ENCODE results near the gene MEIS2. TPM values are rescaled to one million over a fixed set of nuclear protein-coding genes. Genes with fewer than 3 reads are reported as not detected.
"Not testable (repeated sequence)": the region's sequence is repeated elsewhere in the genome, so short reads cannot be mapped to it uniquely, and the experiment has no call there.

MEIS2 gene
- total RNA-seq, 1 donor from 2014 or later: 53.1 TPM

DNA sequence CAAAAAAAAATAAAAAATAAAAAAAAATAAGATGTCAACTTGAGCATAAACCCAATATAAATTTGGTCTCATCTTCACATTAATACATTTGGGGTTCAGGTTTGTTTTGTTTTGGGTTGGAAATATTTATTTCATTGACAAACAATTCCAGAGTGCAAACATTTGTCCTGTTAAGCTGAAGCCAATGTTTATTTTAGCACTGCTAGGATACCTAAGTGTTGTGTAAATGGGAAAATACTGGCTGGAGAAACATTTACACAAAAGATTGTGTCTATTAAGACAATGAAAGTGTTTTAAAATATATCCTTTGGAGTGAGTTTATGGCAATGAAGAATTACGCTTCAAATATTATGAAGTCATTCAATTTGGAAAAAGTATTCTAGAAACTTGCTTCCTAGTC lies 91.1 kb downstream of the MEIS2 start:
- DNase-seq (ENCODE audit: low read depth, low spot score): no peak

DNA sequence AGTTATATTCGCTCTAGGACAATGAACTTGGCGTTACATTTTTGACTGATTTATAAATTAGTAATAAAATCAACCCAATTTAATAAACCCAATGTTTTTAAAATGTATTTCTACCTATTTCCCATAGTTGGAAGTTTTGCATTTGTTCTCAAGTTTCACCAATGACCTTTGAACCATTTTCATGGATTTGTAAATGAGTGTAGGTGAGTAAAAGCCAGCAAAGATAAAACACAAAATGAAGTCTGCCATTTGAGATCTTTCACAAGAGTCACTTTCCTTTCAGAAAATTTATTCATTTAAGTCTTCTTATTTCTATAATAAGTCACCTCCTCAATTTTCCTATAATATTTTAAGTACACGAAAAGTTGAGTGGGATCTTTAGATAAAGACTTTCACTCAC lies 92.1 kb downstream of the MEIS2 start:
- DNase-seq (ENCODE audit: low read depth, low spot score): no peak

DNA sequence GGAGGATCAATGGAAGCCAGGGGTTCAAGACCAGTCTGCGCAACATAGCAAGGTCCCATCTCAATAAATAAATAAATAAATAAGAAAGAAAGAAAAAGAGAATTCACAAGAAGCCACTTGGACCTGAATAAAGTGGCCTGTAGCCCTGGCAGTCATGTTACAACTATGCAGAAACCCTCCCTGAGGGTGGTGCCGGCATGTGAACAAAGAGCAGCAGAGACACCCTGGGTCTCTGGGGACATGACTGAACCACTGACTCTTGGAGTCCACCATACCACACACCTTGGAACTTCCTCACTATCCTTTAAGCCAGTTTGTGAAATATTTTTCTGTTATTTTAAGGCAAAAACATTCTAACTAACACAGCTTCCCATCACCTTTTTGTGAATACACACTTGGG lies 93.0 kb downstream of the MEIS2 start:
- DNase-seq (ENCODE audit: low read depth, low spot score): no peak

DNA sequence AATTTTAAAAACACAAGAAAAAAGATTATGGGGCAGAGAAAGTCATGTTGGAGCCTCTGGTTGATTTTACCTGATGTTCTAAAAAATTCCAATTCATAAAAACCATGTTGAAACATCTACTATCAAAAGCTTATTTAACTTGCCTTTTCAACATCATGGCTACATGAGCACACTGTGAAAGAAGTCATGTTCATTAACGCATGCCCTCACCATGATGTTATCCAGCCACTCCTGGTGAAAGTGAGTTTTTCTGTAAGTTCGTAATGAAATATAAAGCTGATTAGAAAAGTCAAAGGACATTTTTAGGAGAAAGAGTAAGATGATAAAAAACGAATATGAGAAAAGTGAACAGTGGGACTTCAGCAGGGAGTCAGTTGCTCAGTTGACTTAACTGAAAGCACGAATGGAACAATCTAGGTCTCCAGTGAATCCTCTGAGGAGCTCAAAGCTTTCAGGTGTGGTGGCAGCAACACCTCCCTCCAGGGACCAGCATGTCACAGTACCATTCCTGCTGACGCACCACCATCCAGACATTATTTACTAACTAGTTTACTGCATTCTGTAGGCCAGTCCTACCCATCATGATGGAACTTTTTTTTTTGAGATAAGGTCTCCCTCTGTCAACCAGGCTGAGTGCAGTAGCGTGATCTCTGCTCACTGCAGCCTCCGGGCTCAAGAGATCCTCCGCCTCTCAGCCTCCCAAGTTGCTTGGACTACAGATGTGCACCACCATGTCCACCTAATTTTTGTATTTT lies 95.2 kb downstream of the MEIS2 start:
- DNase-seq (ENCODE audit: low read depth, low spot score): no peak

DNA sequence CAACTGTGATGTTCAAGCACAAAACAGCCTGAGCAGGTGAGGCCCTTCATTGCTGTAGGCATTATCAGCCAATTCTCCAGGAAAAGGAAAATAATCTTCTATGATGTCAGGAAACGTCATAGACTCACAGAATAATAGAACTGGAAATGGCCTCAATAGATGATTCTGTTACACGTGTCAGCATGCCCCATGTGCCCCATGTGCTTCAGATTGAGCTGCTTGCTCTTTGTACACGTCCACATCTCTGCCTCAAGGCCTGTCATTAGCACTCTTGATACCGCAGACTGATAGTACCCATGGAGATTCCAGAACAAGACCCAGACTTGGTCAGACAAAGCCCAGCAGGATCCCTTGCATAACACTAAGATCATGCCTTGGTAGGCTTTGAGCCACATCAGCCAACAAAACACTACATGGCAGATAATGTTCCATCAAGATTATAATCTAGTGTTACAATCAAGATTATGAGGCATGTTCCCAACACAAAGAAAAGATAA lies 95.9 kb downstream of the MEIS2 start:
- no peak for DNase-seq (ENCODE audit: low read depth, low spot score)

DNA sequence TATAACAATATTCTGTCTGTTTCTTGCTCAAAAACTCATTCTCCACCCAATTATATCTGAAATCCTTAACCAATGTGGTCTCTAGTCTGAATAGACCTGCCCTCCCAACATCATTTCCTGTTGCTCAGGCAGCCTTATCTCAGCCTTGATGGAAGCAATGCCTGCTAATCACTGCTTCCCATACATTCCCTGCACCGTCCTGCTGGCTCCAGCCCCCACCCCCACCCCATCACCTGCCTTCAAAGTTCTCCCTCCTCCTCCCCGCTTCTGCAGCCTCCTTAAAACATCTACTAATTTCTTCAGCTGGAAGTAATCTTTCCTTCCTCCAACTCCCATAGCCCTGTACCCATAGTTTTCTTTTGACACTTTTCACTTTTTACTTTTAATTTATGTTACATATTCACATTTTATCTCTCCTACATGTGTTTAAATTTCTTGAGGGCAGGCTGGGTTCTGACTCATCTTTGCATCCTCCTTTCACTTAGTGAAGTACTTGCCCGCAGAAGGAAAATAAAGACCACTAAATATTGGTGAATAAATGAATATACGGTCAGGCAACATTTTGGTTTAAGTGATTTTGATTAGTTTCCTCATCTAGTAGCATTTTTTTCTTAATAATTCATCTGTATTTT lies 98.2 kb downstream of the MEIS2 start:
- no peak for DNase-seq (ENCODE audit: low read depth, low spot score)

DNA sequence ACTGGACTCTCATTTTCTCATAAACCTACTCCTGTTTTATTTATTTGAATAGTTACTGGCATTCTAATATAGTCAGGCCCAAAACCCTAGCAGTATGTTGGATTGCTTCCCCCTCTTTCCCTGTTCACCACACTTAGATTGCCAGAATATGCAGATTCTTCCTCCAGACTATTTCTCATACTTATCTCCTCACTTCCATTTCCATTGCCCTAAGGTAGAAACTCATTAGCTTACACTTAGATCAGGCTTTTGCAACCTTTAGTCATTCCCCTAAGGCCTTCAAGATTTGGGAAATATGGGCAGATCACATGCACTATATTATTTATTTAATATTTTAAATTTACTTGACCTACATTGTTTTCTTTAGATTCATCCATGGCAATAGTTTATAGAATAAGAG lies 98.9 kb downstream of the MEIS2 start:
- DNase-seq (ENCODE audit: low read depth, low spot score): no peak

DNA sequence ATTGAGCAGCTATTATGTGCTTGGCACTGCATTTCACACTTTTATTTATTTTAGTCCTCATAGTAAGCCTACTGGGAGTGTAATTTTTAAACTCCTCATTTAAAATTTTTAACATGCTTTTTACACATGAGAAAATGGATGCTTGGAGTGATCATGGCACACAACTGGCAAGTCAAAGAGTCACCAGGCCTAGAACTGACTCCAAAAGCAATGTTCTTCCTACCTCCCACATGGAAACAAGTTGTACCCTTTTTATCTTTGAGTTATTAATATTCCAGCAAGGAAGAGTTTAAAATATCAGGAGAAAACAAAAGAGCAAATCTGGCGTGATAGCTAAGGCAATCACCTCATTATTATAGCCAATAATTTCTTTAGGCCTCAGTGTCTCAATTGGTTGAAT lies 100.6 kb downstream of the MEIS2 start:
- DNase-seq (ENCODE audit: low read depth, low spot score): no peak

DNA sequence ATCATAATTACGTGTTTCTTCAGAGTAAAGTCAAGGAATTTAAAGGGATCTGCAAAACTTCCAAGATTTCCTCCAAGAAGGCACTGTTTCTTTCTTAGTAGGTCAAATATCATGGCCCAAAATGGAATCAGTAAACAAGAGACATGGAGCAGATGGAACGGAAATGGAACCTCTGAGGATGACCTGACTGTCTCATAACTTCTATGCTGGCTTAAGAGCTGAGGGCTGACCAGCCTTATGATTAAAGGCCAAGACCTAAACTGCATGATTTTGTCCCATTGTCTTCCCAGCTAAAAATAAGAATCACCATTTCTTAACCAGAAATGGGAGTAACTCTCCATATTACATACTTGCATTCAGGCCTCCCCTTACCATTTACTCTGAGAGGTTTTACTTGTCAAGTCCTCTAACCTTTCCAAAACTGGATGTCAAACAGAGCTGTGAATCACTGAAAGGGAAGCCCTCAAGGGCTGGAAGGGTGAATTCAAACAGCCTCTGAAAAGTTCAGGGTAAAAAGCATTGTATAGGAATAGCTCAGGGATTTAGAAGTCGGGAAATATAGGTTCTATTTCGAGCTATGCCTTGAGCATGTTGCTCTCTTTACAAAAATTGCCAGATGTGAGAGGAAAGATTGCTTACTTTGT lies 103.7 kb downstream of the MEIS2 start:
- no peak for DNase-seq (ENCODE audit: low read depth, low spot score)

DNA sequence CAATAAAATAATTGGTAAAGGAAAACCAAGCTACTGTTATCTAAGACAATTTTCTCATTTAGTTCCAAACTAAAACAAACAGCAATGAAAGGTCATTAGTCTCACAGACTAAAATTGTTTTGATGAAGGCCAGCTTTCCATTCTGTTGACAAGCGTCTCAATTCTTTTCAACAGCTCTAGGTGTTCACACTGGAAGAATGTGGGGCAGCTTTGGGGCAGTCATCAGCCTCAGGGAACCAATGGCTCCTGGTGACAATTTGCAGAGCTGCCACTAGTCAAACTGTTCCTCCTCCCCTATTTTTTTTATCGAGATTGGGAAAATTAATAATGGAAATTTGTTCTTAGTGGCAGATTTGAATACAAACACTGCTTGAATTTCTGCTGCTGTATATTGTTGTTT lies 104.2 kb downstream of the MEIS2 start:
- DNase-seq (ENCODE audit: low read depth, low spot score): no peak

DNA sequence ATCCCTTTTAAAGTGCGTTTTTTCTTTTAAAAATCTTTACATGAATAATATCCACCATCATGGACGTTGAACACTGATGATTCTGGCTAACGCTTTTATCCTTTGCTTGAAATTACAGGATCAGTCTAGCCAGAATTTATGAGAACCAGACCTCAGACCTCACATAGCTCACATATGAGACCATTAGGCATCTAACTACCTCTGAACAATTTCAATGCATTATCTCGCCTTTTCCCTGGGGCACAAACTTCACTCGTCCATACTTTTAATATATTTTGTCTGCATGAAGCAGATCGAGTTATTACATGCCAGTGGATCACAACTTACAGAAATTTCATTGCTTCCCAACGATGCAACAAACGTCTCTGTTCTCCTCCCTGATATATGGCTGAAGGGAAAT lies 105.6 kb downstream of the MEIS2 start:
- DNase-seq (ENCODE audit: low read depth, low spot score): no peak

DNA sequence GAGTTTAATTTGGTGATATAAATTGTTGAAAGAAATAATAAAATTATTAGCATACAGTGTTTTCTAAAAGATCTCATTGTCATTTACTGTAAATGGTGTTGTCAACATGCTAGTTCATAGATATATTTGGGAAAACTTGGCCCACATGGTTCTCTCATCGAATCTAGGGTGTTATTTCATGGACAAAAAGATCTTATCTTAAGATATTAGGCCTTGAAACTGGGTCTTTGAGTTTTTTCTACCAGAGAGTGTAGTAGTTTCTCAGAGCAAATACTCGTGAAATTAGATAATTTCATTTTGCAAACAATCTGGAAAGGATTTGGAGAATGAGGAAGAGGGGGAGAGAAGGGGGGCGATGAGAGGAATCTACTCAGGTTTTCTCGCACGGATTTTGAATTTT lies 107.9 kb downstream of the MEIS2 start:
- no peak for DNase-seq (ENCODE audit: low read depth, low spot score)

DNA sequence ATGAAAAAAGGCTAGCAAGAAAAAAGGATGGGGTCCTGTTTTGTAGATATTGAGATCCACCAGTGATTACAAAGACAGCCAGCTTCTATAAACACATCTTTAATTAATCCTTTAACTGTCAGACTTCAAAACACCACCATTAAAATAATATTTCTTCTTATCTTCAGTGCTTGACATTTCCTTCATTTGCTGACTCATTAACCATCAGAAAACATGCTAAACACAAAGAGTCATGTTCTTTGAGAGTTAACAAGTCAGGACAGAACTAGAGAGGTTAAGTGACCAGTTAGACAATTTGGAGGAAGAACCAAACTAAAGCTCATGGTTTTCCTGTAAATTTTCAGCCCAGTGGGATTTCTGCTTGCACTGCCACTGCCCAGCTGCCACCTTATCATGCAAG lies 111.4 kb downstream of the MEIS2 start:
- DNase-seq (ENCODE audit: low read depth, low spot score): no peak

DNA sequence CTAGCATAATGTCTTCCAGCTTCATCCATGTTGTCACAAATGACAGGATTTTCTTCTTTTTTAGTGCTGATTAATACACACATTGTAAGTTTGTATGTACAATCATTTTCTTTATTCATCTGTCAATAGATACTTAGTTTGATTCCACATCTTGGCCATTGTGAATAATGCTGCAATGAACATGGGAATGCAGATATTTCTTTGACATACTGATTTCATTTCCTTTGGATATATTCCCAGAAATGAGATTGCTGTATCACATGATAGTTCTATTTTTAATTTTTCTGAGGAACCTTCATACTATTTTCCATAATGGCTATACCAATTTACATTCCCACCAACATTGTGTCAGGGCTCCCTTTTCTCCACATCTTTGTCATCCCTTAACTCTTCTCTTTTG lies 117.9 kb downstream of the MEIS2 start:
- DNase-seq (ENCODE audit: low read depth, low spot score): no peak

DNA sequence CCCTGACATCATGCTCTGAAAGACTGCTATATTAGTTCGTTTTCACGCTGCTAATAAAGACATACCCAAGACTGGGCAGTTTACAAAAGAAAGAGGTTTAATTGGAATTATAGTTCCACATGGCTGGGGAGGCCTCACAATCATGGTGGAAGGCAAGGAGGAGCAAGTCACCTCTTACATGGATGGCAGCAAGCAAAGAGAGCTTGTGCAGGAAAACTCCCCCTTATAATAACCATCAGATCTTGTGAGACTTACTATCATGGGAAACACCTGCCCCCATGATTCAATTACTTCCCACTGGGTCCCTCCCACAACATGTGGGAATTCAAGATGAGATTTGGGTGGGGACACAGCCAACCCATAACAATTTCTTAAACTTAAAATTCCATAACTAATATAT lies 120.1 kb downstream of the MEIS2 start:
- not testable (repeated sequence) for DNase-seq (ENCODE audit: low read depth, low spot score)

DNA sequence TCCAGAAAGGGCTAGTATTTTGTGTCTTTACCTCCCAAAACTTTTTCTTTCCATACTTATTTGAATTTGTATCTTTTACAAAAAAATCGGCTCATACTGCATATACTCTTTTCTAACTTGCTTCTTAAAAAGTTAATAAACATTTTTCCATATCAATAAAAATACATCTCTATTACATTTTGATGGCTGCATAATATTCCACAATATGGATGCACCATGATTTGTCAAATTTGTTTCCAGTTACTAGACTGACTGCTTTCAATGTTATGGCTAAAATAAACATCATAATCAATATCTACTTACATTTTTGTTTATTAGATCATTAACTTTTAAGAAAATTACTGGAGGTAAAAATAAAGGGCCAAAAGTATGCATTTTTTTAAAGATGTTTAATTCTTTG lies 121.7 kb downstream of the MEIS2 start:
- DNase-seq (ENCODE audit: low read depth, low spot score): no peak

DNA sequence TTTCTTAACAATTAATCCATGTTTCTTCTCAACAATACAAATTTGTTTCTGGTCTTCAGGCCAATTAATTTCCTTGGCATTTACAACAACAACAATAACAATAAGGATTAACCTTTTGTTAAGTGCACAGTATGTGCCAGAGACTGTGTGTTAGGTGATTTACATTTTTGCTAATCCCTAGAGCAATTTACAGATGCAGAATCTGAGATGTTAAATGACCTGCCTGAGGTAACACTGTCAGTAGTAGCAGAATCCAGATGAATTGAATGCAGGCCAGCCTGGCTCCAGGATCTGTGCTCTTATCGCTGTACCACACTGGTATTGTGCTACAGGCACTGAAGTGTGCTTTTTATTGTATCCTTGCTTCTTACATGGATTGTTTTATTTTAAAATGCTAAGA lies 122.2 kb downstream of the MEIS2 start:
- no peak for DNase-seq (ENCODE audit: low read depth, low spot score)

DNA sequence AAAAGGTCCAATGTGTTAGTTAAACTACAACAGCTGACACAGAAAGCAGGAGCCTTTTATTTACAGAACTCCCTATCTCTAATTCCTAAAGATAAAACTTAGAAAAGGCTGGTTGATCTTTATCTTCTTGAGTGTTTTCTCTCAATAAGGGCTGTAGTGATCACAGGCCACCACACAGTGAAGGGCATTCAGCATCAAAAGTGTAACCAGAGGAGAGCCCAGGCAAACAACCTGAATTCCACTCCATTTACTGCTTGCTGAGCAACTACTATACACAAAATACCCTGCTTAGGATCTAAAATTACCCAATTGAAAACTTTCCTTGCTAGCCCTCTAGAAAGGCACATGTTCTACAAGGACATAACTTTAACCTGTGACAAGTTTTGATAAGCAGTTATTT lies 122.7 kb downstream of the MEIS2 start:
- no peak for DNase-seq (ENCODE audit: low read depth, low spot score)

DNA sequence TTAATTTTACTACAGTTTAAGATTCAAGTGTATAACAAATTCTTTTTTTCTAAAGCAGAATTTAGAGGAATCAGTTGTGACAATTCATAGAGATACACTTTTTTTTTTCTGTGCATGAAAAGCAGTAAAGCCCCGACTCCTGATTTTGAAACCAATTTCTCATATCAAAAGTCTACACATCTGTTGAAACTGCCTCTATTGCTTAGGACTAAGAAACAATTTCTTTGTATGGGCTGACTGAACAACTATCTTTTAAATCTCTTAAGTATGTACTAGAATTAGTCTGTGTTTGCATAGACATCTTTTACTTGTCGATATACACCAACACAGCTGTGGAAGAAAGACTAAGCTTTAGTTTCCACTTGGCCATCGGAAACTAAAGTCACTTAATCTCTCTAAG lies 127.6 kb downstream of the MEIS2 start:
- no peak for DNase-seq (ENCODE audit: low read depth, low spot score)

DNA sequence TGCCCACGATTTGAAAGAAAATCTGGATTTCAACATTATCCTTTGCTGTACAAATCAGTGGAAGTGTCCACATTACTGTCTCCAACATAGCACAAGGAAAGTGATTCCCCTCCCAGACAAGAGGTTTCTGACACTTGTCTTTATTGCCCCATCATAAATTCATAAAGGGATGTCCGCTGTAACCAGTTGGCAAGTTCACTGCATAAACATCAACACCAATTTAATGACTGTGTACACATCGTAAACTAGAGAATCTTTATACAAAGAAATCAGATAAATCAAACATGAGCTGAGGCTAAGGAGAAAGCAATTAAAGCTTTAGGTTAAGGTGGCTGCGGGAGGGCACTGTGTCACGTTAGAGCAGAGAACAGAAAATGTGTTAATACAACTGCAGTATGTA lies 129.8 kb downstream of the MEIS2 start:
- no peak for DNase-seq (ENCODE audit: low read depth, low spot score)

DNA sequence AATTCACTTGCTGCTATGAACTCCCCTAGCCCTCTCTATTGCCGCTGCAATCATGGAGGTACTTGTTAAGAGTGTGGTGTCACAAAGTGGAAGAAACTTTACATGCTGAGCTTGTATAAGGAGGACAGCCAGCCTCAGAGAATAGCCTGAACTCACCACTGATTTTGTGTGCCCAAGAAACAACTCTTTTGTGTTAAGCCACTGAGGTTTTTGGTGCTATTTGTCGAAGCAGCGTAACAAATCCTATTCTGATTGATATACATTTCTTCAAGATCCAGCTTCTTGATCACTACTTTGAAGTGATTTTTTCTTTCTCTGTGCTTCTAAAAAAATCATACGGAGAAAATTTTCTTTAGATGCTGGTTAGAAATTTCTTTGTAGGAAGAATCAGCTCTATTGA lies 132.4 kb downstream of the MEIS2 start:
- DNase-seq (ENCODE audit: low read depth, low spot score): no peak

DNA sequence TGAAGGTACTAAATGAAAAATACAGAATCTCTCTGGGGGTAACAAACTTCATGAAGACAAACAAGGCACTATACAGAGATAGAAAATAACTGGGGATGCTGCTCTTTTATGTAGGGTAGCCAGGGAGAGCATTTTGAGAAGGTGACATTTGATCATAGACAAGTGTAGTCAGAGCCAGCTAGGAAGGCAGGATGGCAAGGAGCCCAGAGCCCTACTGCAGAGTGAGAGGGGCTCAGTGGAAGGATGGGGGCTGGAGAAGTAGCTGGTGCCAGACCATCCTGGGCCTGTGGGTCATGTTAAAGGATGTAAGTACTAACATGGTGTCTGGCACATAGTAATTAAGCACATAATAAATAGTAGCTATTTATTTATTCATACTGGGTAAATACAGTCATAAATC lies 133.6 kb downstream of the MEIS2 start:
- DNase-seq (ENCODE audit: low read depth, low spot score): no peak

Measured in pulmonary artery endothelial cell (primary cell).